IMR-90 (cell line): ENCODE data around the gene EPHA6. TPM values are rescaled to one million over a fixed set of nuclear protein-coding genes. Genes with fewer than 3 reads are reported as not detected.

Experiments used
- ATAC-seq: fragments of 200-7000 bp; cut with Tn5 transposase; 2 replicates; pipeline ENCODE4 v1.9.1; 2020; ENCODE audit warnings: low read depth, mild to moderate bottlenecking, moderate library complexity
- BruUV-seq: library from RNA; stranded (reverse); fragments of 400-500 nt; replicated peaks from 2 replicates; lab custom pipeline; 2021; lab: Mats Ljungman, UMichigan
- CTCF ChIA-PET: fragments of 300-600 bp; formaldehyde crosslinking; extraction: SDS; loops from one replicate; lab custom pipeline; 2021; ENCODE audit warnings: antibody characterized with exemption; lab: Yijun Ruan, JAX
- POLR2A ChIA-PET: fragments of 300-600 bp; sonication (Branson Sonifier 250); formaldehyde crosslinking; loops from one replicate; lab custom pipeline; 2022; ENCODE audit warnings: antibody characterized with exemption; ENCODE audit not compliant: unreplicated experiment; lab: Charles Lee
- DNase-seq: peaks from one replicate; pipeline ENCODE4 v3.0.0; 2013
- H2AFZ ChIP-seq: replicated peaks from 2 replicates; pipeline ENCODE3; 2013; ENCODE audit warnings: low read length, mild to moderate bottlenecking; ENCODE audit not compliant: poor library complexity
- H2AK5ac ChIP-seq: 2 replicates; pipeline ENCODE4 v1.6.1; 2013; ENCODE audit warnings: low read depth, low read length, inconsistent platforms
- H2AK9ac ChIP-seq: replicated peaks from 2 replicates; pipeline ENCODE3; 2013; ENCODE audit warnings: mild to moderate bottlenecking, low read depth, low read length, moderate library complexity; ENCODE audit not compliant: poor library complexity
- H2BK120ac ChIP-seq: 2 replicates; pipeline ENCODE4 v1.6.1; 2013; ENCODE audit warnings: low read depth, low read length, inconsistent platforms
- H2BK15ac ChIP-seq: 3 replicates; pipeline ENCODE4 v1.6.1; 2013; ENCODE audit warnings: low read depth, low read length, inconsistent platforms
- H2BK20ac ChIP-seq: 2 replicates; pipeline ENCODE4 v1.6.1; 2013; ENCODE audit warnings: low read depth, mild to moderate bottlenecking, inconsistent platforms, low read length, moderate library complexity
- H2BK5ac ChIP-seq: 2 replicates; pipeline ENCODE4 v1.6.1; 2013; ENCODE audit warnings: mild to moderate bottlenecking, low read depth, low read length, inconsistent platforms; ENCODE audit not compliant: poor library complexity, severe bottlenecking
- H3K14ac ChIP-seq: replicated peaks from 2 replicates; pipeline ENCODE4 v1.6.1; 2013; ENCODE audit warnings: low read depth, low read length, inconsistent platforms
- H3K18ac ChIP-seq: 2 replicates; pipeline ENCODE4 v1.6.1; 2013; ENCODE audit warnings: low read depth, low read length, control low read depth
- H3K23ac ChIP-seq: 2 replicates; pipeline ENCODE4 v1.6.1; 2013; ENCODE audit warnings: low read depth, low read length, inconsistent platforms
- H3K27ac ChIP-seq: 2 replicates; pipeline ENCODE4 v1.5.1; 2013; ENCODE audit warnings: mild to moderate bottlenecking, control low read depth, low read length; ENCODE audit not compliant: insufficient read depth
- H3K27me3 ChIP-seq: 2 replicates; pipeline ENCODE4 v1.6.1; 2013; ENCODE audit warnings: low read length; ENCODE audit not compliant: control insufficient read depth, insufficient read depth
- H3K36me3 ChIP-seq: 2 replicates; pipeline ENCODE4 v1.6.1; 2013; ENCODE audit warnings: low read length, mixed read lengths; ENCODE audit not compliant: control insufficient read depth, insufficient read depth
- H3K4ac ChIP-seq: 2 replicates; pipeline ENCODE4 v1.6.1; 2013; ENCODE audit warnings: low read depth, low read length, inconsistent platforms
- H3K4me1 ChIP-seq: 2 replicates; pipeline ENCODE4 v1.6.1; 2013; ENCODE audit warnings: low read length, mixed read lengths; ENCODE audit not compliant: control insufficient read depth, insufficient read depth
- H3K4me2 ChIP-seq: 2 replicates; pipeline ENCODE4 v1.6.1; 2013; ENCODE audit warnings: low read depth, mild to moderate bottlenecking, control low read depth, low read length, moderate library complexity
- H3K4me3 ChIP-seq: 2 replicates; pipeline ENCODE4 v1.5.1; 2013; ENCODE audit warnings: low read depth, mild to moderate bottlenecking, control low read depth, low read length, moderate library complexity; ENCODE audit not compliant: insufficient read depth
- H3K56ac ChIP-seq: 2 replicates; pipeline ENCODE4 v1.6.1; 2013; ENCODE audit warnings: low read length, inconsistent platforms; ENCODE audit not compliant: insufficient read depth; ENCODE audit errors: extremely low read depth
- H3K79me1 ChIP-seq, 2 experiments: 2 replicates each; pipeline ENCODE4 v1.6.1; 2013; ENCODE audit warnings: low read length in 2 of 2, inconsistent platforms in 1 of 2, low read depth in 1 of 2
- H3K9ac ChIP-seq: 2 replicates; pipeline ENCODE4 v1.6.1; 2013; ENCODE audit warnings: low read depth, low read length, control low read depth
- H3K9me1 ChIP-seq: 2 replicates; pipeline ENCODE4 v1.6.1; 2013; ENCODE audit warnings: low read length, inconsistent platforms; ENCODE audit not compliant: insufficient read depth
- H3K9me3 ChIP-seq: 2 replicates; pipeline ENCODE4 v1.6.1; 2013; ENCODE audit warnings: low read length; ENCODE audit not compliant: control insufficient read depth, insufficient read depth
- H4K20me1 ChIP-seq: 2 replicates; pipeline ENCODE4 v1.6.1; 2013; ENCODE audit warnings: low read length, inconsistent platforms; ENCODE audit not compliant: insufficient read depth
- H4K5ac ChIP-seq: 2 replicates; pipeline ENCODE4 v1.6.1; 2013; ENCODE audit warnings: mild to moderate bottlenecking, low read depth, low read length, control low read depth
- H4K8ac ChIP-seq, 2 experiments: 2 replicates each; pipeline ENCODE4 v1.6.1; 2013; ENCODE audit warnings: low read depth in 2 of 2, low read length in 2 of 2, control low read depth in 1 of 2, inconsistent platforms in 1 of 2
- H4K91ac ChIP-seq: 2 replicates; pipeline ENCODE4 v1.6.1; 2013; ENCODE audit warnings: low read depth, low read length, inconsistent platforms; ENCODE audit not compliant: insufficient read depth
- BHLHE40 ChIP-seq: fragments of 150-350 bp; IDR thresholded peaks from 2 replicates; pipeline ENCODE4 v1.6.1; 2016; ENCODE audit warnings: mild to moderate bottlenecking, low read depth, low read length
- CEBPB ChIP-seq: IDR thresholded peaks from 2 replicates; pipeline ENCODE4 v1.6.1; 2012; ENCODE audit warnings: low read depth, low read length, improper control_type of control experiment
- CHD1 ChIP-seq: IDR thresholded peaks from 2 replicates; pipeline ENCODE4 v1.6.1; 2012; ENCODE audit warnings: low read depth, low read length, improper control_type of control experiment
- FOS ChIP-seq: fragments of 150-350 bp; IDR thresholded peaks from 2 replicates; pipeline ENCODE4 v1.6.1; 2016; ENCODE audit warnings: low read depth, low read length
- MAFK ChIP-seq: IDR thresholded peaks from 2 replicates; pipeline ENCODE4 v1.6.1; 2012; ENCODE audit warnings: low read depth, low read length, improper control_type of control experiment
- MAZ ChIP-seq: IDR thresholded peaks from 2 replicates; pipeline ENCODE4 v1.6.1; 2012; ENCODE audit warnings: low read depth, mild to moderate bottlenecking, low read length, improper control_type of control experiment, moderate library complexity, borderline replicate concordance
- MXI1 ChIP-seq: IDR thresholded peaks from 2 replicates; pipeline ENCODE4 v1.6.1; 2012; ENCODE audit warnings: low read depth, mild to moderate bottlenecking, low read length, moderate library complexity, borderline replicate concordance
- NFE2L2 ChIP-seq: fragments of 150-350 bp; IDR thresholded peaks from 2 replicates; pipeline ENCODE4 v1.6.1; 2016; ENCODE audit warnings: low read depth, mild to moderate bottlenecking, low read length
- POLR2A ChIP-seq: IDR thresholded peaks from 2 replicates; pipeline ENCODE4 v1.6.1; 2012; ENCODE audit warnings: mild to moderate bottlenecking, low read depth, low read length
- RAD21 ChIP-seq: IDR thresholded peaks from 2 replicates; pipeline ENCODE4 v1.6.1; 2012; ENCODE audit warnings: low read length, improper control_type of control experiment
- RCOR1 ChIP-seq: IDR thresholded peaks from 2 replicates; pipeline ENCODE4 v1.6.1; 2012; ENCODE audit warnings: mild to moderate bottlenecking, low read length, improper control_type of control experiment; ENCODE audit not compliant: insufficient replicate concordance
- RFX5 ChIP-seq: IDR thresholded peaks from 2 replicates; pipeline ENCODE4 v1.8.0; 2012; ENCODE audit warnings: low read depth, mild to moderate bottlenecking, low read length, moderate library complexity
- SMC3 ChIP-seq: fragments of 150-350 bp; IDR thresholded peaks from 2 replicates; pipeline ENCODE4 v1.6.1; 2016; ENCODE audit warnings: low read depth, mild to moderate bottlenecking, antibody characterized with exemption, low read length, moderate library complexity
- WGBS, 2 experiments: methylation state at CpG; one replicate each; pipeline versions ENCODE4 v1.1.5 to v1.1.7; 2013; ENCODE audit warnings: missing lambda C conversion rate in 2 of 2; ENCODE audit not compliant: insufficient read length in 1 of 2; ENCODE audit errors: extremely low coverage in 2 of 2; 5-methylcytosine and 5-hydroxymethylcytosine counted together
- dilution Hi-C: fragments of 300-500 bp; cut with HindIII; formaldehyde crosslinking; loops from one replicate; pipeline ENCODE4 v1.14.3; 2018; ENCODE audit warnings: low sequenced_read_pairs; ENCODE audit not compliant: unreplicated experiment
- in situ Hi-C: fragments of 300-500 bp; cut with MboI; formaldehyde crosslinking; loops from 3 replicates; pipeline ENCODE4 v1.14.3; 2019; ENCODE audit warnings: low sequenced_read_pairs, inconsistent platforms, mixed read lengths
- intact Hi-C: fragments of 100-400 bp; cut with micrococcal nuclease; formaldehyde crosslinking; loops from 2 replicates; pipeline ENCODE4 v1.10.0; 2022
- polyA plus RNA-seq, 3 experiments: library from polyadenylated mRNA; depleted of rRNA; stranded (reverse); fragments of >200 nt; gene quantifications; 2 replicates each; pipeline ENCODE4 v1.2.3, GENCODE V29; 2012; ENCODE audit warnings: low replicate concordance in 1 of 3
- total RNA-seq: library from RNA; depleted of rRNA; stranded (reverse); fragments of >200 nt; gene quantifications from 2 replicates; pipeline ENCODE4 v1.2.3, GENCODE V29; 2012
- TF ChIP-seq, protein P1 (sequence below): fragments of 150-350 bp; IDR thresholded peaks from 2 replicates; pipeline ENCODE4 v1.6.1; 2017; ENCODE audit warnings: mild to moderate bottlenecking, antibody characterized with exemption, low read length, low read depth
- TF ChIP-seq, protein P2 (sequence below): conservative IDR thresholded peaks from 2 replicates; pipeline ENCODE4 v1.5.1; 2012; ENCODE audit warnings: mild to moderate bottlenecking, low read depth, low read length, improper control_type of control experiment
- TF ChIP-seq, protein P3 (sequence below): fragments of 150-350 bp; IDR thresholded peaks from 2 replicates; pipeline ENCODE4 v1.6.1; 2016; ENCODE audit warnings: low read depth, mild to moderate bottlenecking, low read length, moderate library complexity, borderline replicate concordance

The EPHA6 gene
- total and polyA plus RNA-seq, 2 of the 4 experiments (the other 2 are of a cell fraction) = not detected

DNA sequence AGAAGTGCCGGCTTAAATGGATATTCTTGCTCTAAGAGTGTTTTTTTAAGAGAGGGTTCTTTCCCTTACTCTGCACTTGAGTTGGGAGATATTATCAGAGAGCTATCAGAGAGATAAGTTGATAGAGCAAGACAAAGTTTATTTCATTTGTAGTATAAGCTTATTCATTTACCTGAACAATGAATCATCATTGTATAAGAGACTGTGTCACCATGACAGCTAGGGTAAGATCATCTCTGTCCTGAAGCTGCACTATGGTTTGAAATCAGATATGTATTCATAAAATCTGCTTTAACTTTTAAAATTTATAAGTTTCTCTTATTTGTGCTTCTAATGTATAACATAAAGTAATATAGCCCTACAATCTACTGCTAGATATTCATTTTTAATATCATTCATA is 822.1 kb downstream of the EPHA6 start:
- Histone ChIP-seq H3K79me1 (no peaks in the 10 kb centered on the region), H2AFZ (no peak overlapping the region), H4K20me1 (no peaks in the 10 kb centered on the region), H2BK15ac (no peak overlapping the region), H3K36me3 (no peaks in the 10 kb centered on the region), H4K91ac (no peak overlapping the region), H3K23ac (no peak overlapping the region), H3K27ac (no peak overlapping the region), H3K9me3 (peaks cover 2% of the 10 kb centered on the region; the same call in 1 of the 2 replicates), H2BK5ac (no peak overlapping the region), H3K14ac (no peak overlapping the region), H3K4me2 (no peak overlapping the region), H3K56ac (no peak overlapping the region), H3K4me3 (no peak overlapping the region), H3K18ac (no peak overlapping the region), H3K4me1 (no peaks in the 10 kb centered on the region), H3K4ac (no peak overlapping the region), H3K9me1 (no peaks in the 10 kb centered on the region), H2AK5ac (no peak overlapping the region), H2AK9ac (no peak overlapping the region), H2BK120ac (no peak overlapping the region), H4K5ac (no peak overlapping the region), H4K8ac (no peak overlapping the region), H3K27me3 (no peaks in the 10 kb centered on the region), H3K9ac (no peak overlapping the region), H2BK20ac (no peak overlapping the region)
- in situ Hi-C loops (no loop called here), dilution Hi-C loops (no loop called here), intact Hi-C loops (no loop called here)
- WGBS, 2 experiments = no CpG with 5 or more reads among the region's 1 CpG
- no TSS peak for BruUV-seq
- no peak for ATAC-seq
- TF ChIP-seq RAD21 (no peak), MAFK (no peak), SMC3 (no peak), POLR2A (no peak), CEBPB (no peak), FOS (no peak), MAZ (no peak), RFX5 (no peak), RCOR1 (no peak), CHD1 (no peak), NFE2L2 (no peak), MXI1 (no peak), BHLHE40 (no peak)
- TF ChIP-seq, protein P1, sequence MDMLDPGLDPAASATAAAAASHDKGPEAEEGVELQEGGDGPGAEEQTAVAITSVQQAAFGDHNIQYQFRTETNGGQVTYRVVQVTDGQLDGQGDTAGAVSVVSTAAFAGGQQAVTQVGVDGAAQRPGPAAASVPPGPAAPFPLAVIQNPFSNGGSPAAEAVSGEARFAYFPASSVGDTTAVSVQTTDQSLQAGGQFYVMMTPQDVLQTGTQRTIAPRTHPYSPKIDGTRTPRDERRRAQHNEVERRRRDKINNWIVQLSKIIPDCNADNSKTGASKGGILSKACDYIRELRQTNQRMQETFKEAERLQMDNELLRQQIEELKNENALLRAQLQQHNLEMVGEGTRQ = no peak
- TF ChIP-seq, protein P2, sequence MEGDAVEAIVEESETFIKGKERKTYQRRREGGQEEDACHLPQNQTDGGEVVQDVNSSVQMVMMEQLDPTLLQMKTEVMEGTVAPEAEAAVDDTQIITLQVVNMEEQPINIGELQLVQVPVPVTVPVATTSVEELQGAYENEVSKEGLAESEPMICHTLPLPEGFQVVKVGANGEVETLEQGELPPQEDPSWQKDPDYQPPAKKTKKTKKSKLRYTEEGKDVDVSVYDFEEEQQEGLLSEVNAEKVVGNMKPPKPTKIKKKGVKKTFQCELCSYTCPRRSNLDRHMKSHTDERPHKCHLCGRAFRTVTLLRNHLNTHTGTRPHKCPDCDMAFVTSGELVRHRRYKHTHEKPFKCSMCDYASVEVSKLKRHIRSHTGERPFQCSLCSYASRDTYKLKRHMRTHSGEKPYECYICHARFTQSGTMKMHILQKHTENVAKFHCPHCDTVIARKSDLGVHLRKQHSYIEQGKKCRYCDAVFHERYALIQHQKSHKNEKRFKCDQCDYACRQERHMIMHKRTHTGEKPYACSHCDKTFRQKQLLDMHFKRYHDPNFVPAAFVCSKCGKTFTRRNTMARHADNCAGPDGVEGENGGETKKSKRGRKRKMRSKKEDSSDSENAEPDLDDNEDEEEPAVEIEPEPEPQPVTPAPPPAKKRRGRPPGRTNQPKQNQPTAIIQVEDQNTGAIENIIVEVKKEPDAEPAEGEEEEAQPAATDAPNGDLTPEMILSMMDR = no peak
- TF ChIP-seq, protein P3, sequence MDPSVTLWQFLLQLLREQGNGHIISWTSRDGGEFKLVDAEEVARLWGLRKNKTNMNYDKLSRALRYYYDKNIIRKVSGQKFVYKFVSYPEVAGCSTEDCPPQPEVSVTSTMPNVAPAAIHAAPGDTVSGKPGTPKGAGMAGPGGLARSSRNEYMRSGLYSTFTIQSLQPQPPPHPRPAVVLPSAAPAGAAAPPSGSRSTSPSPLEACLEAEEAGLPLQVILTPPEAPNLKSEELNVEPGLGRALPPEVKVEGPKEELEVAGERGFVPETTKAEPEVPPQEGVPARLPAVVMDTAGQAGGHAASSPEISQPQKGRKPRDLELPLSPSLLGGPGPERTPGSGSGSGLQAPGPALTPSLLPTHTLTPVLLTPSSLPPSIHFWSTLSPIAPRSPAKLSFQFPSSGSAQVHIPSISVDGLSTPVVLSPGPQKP = no peak
- DNase-seq = no peak
- ChIA-PET CTCF (interaction anchor here (0.6 to 1.1 kb wide), 2 partner anchors 11 to 33 kb away, joined by 5 to 7 read pairs; no protein-coding TSS in a partner anchor), POLR2A (no interaction called here)
